Measurements from ENCODE around the gene SLC25A12.

Gene SLC25A12

DNA sequence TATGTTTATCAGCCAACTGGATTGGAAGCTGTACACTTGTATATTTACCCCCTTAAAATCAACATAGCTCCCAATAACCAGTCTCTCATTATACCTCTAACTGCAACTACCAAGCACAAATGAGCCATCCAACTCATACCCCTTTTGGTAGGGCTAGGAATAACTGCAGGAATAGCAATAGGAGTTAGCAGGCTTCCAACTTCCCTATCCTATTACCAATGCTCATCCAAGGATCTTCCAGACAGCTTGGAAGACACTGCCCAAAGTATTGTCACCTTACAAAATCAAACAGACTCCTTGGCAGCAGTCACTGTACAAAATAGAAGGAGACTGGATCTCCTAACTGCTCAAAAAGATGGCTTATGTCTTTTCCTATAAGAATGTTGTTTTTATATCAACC lies 61.6 kb downstream of the SLC25A12 start:
- Histone ChIP-seq H3K4me2 (ENCODE audit: low read length) (no peak overlapping the region), H3K27ac (ENCODE audit: low read length) (no peak overlapping the region), H3K27me3 (ENCODE audit: low read depth, low read length) (no peaks in the 10 kb centered on the region), H2AFZ (ENCODE audit: low read depth, low read length) (no peak overlapping the region), H3K4me1 (ENCODE audit: low read length) (no peaks in the 10 kb centered on the region), H4K20me1 (ENCODE audit: insufficient read depth, low read length) (no peaks in the 10 kb centered on the region), H3K79me2 (ENCODE audit: low read length) (no peaks in the 10 kb centered on the region), H3K9ac (ENCODE audit: low read length) (no peak overlapping the region), H3K9me3 (ENCODE audit: insufficient read depth, low read length) (peaks cover 24% of the 10 kb centered on the region), H3K4me3 (ENCODE audit: low read length) (no peak overlapping the region), H3K36me3 (replicated peaks; ENCODE audit: low read depth, low read length) (peaks cover 92% of the 10 kb centered on the region)
- TF ChIP-seq, protein P1, sequence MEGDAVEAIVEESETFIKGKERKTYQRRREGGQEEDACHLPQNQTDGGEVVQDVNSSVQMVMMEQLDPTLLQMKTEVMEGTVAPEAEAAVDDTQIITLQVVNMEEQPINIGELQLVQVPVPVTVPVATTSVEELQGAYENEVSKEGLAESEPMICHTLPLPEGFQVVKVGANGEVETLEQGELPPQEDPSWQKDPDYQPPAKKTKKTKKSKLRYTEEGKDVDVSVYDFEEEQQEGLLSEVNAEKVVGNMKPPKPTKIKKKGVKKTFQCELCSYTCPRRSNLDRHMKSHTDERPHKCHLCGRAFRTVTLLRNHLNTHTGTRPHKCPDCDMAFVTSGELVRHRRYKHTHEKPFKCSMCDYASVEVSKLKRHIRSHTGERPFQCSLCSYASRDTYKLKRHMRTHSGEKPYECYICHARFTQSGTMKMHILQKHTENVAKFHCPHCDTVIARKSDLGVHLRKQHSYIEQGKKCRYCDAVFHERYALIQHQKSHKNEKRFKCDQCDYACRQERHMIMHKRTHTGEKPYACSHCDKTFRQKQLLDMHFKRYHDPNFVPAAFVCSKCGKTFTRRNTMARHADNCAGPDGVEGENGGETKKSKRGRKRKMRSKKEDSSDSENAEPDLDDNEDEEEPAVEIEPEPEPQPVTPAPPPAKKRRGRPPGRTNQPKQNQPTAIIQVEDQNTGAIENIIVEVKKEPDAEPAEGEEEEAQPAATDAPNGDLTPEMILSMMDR (IDR thresholded peaks at IDR 0.05; ENCODE audit: low read depth, low read length) = no peak
- TF ChIP-seq EZH2phosphoT487 (IDR thresholded peaks at IDR 0.05; ENCODE audit: low read depth) = no peak

GRCh38 chr2:171830039-171830438 lies 64.0 kb downstream of the SLC25A12 start:
- Histone ChIP-seq H2AFZ (ENCODE audit: low read depth, low read length) (no peak overlapping the region), H3K79me2 (ENCODE audit: low read length) (no peaks in the 10 kb centered on the region), H3K4me2 (ENCODE audit: low read length) (no peak overlapping the region), H3K27me3 (ENCODE audit: low read depth, low read length) (no peaks in the 10 kb centered on the region), H4K20me1 (ENCODE audit: insufficient read depth, low read length) (no peaks in the 10 kb centered on the region), H3K27ac (ENCODE audit: low read length) (no peak overlapping the region), H3K4me3 (ENCODE audit: low read length) (no peak overlapping the region), H3K4me1 (ENCODE audit: low read length) (no peaks in the 10 kb centered on the region), H3K9me3 (ENCODE audit: insufficient read depth, low read length) (peaks cover 24% of the 10 kb centered on the region), H3K9ac (ENCODE audit: low read length) (no peak overlapping the region), H3K36me3 (replicated peaks; ENCODE audit: low read depth, low read length) (peaks cover 76% of the 10 kb centered on the region)
- TF ChIP-seq EZH2phosphoT487 (IDR thresholded peaks at IDR 0.05; ENCODE audit: low read depth) = no peak
- TF ChIP-seq, protein P1 (IDR thresholded peaks at IDR 0.05; ENCODE audit: low read depth, low read length) = no peak

GRCh38 chr2:171824086-171824485 lies 70.0 kb downstream of the SLC25A12 start:
- Histone ChIP-seq H2AFZ (ENCODE audit: low read depth, low read length) (no peak overlapping the region), H3K4me1 (ENCODE audit: low read length) (no peaks in the 10 kb centered on the region), H3K9me3 (ENCODE audit: insufficient read depth, low read length) (no peaks in the 10 kb centered on the region), H3K79me2 (ENCODE audit: low read length) (no peaks in the 10 kb centered on the region), H3K9ac (ENCODE audit: low read length) (no peak overlapping the region), H3K4me2 (ENCODE audit: low read length) (no peak overlapping the region), H3K4me3 (ENCODE audit: low read length) (no peak overlapping the region), H3K36me3 (replicated peaks; ENCODE audit: low read depth, low read length) (peaks cover 19% of the 10 kb centered on the region), H3K27me3 (ENCODE audit: low read depth, low read length) (no peaks in the 10 kb centered on the region), H3K27ac (ENCODE audit: low read length) (no peak overlapping the region), H4K20me1 (ENCODE audit: insufficient read depth, low read length) (no peaks in the 10 kb centered on the region)
- TF ChIP-seq, protein P1 (IDR thresholded peaks at IDR 0.05; ENCODE audit: low read depth, low read length) = no peak
- TF ChIP-seq EZH2phosphoT487 (IDR thresholded peaks at IDR 0.05; ENCODE audit: low read depth) = no peak

GRCh38 chr2:171822525-171823322 lies 71.3 kb downstream of the SLC25A12 start:
- H3K27me3 ChIP-seq (ENCODE audit: low read depth, low read length) = no peaks in the 10 kb centered on the region
- H3K4me2 ChIP-seq (ENCODE audit: low read length) = no peak overlapping the region
- no peak overlapping the region for H2AFZ ChIP-seq (ENCODE audit: low read depth, low read length)
- H3K4me3 ChIP-seq (ENCODE audit: low read length) = no peak overlapping the region
- no peaks in the 10 kb centered on the region for H3K4me1 ChIP-seq (ENCODE audit: low read length)
- no peaks in the 10 kb centered on the region for H3K9me3 ChIP-seq (ENCODE audit: insufficient read depth, low read length)
- no peak overlapping the region for H3K27ac ChIP-seq (ENCODE audit: low read length)
- peaks cover 9% of the 10 kb centered on the region for H3K36me3 ChIP-seq (replicated peaks; ENCODE audit: low read depth, low read length)
- H3K9ac ChIP-seq (ENCODE audit: low read length) = no peak overlapping the region
- H4K20me1 ChIP-seq (ENCODE audit: insufficient read depth, low read length) = no peaks in the 10 kb centered on the region
- no peak for TF ChIP-seq EZH2phosphoT487 (IDR thresholded peaks at IDR 0.05; ENCODE audit: low read depth)
- TF ChIP-seq, protein P1 (IDR thresholded peaks at IDR 0.05; ENCODE audit: low read depth, low read length) = no peak
- no peaks in the 10 kb centered on the region for H3K79me2 ChIP-seq (ENCODE audit: low read length)

Measured in OCI-LY3 (cell line).